GM12892 (cell line): Measurements from ENCODE around the gene NCAM2.

Source experiments
- DNase-seq: peaks from one replicate; pipeline ENCODE4 v3.0.0; 2011; ENCODE audit not compliant: insufficient read length
- FAIRE-seq: peaks from 2 replicates; lab custom pipeline; 2011; peaks lifted over from hg19 to GRCh38; lab: Jason Lieb, UNC
- POLR2A ChIP-seq: IDR thresholded peaks from 2 replicates; pipeline ENCODE4 v1.6.1; 2011; ENCODE audit warnings: low read depth, low read length, control low read depth
- POLR2AphosphoS5 ChIP-seq: IDR thresholded peaks from 2 replicates; pipeline ENCODE4 v1.6.1; 2011; ENCODE audit warnings: low read depth, low read length, control low read depth
- TAF1 ChIP-seq: IDR thresholded peaks from 2 replicates; pipeline ENCODE4 v1.6.1; 2011; ENCODE audit warnings: low read depth, mild to moderate bottlenecking, control low read depth, low read length, borderline replicate concordance

NCAM2 gene

GRCh38 chr21:21238629-21239400 lies 240.6 kb downstream of the NCAM2 start:
- FAIRE-seq: no peak
- DNase-seq: no peak

DNA sequence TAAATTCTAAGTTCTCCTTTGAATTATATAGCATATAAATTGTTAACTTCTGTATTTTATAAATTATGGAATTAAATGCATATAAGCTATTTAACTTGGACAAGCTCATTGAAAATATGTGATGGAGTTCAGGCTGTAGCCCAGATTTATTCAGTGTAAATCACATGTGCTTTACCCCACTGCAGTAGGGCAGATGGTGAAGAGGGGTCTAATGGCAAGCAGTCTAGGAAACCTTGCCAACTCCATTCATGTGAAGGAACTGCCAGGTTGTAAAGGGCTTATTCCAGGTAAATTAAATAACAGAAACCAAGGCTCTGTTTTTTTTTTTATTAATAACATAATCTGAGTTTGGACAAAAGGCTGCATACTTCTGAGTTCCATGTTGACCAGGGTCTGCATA lies 243.2 kb downstream of the NCAM2 start:
- TF ChIP-seq TAF1 (no peak), POLR2AphosphoS5 (no peak), POLR2A (no peak)
- FAIRE-seq (no peak), DNase-seq (no peak)

More at GRCh38 chr21:21238629-21239400, 240.6 kb downstream of the NCAM2 start:
- TF ChIP-seq POLR2A (no peak), POLR2AphosphoS5 (no peak), TAF1 (no peak)

- no peak for DNase-seq
- TF ChIP-seq TAF1 (no peak), POLR2A (no peak)
- FAIRE-seq: no peak
These were observed 247.8 kb downstream of the NCAM2 start for GRCh38 chr21:21246007-21246406.

GRCh38 chr21:21247424-21247823 lies 249.2 kb downstream of the NCAM2 start:
- FAIRE-seq: no peak
- no peak for DNase-seq
- TF ChIP-seq TAF1 (no peak), POLR2AphosphoS5 (no peak), POLR2A (no peak)

GRCh38 chr21:21262048-21262447 lies 263.8 kb downstream of the NCAM2 start:
- no peak for TF ChIP-seq POLR2AphosphoS5
- TF ChIP-seq POLR2A: no peak
- no peak for TF ChIP-seq TAF1
- no peak for DNase-seq
- FAIRE-seq: no peak

- FAIRE-seq: no peak
- no peak for DNase-seq
- TF ChIP-seq POLR2A (no peak), TAF1 (no peak), POLR2AphosphoS5 (no peak)
These were observed 269.9 kb downstream of the NCAM2 start for GRCh38 chr21:21268061-21268471.

- TF ChIP-seq TAF1 (no peak), POLR2A (no peak), POLR2AphosphoS5 (no peak)
- DNase-seq (no peak), FAIRE-seq (no peak)
These were observed 270.7 kb downstream of the NCAM2 start for GRCh38 chr21:21268885-21269284.

- no peak for TF ChIP-seq TAF1
- no peak for TF ChIP-seq POLR2AphosphoS5
- FAIRE-seq (no peak), DNase-seq (no peak)
These were observed 281.1 kb downstream of the NCAM2 start for GRCh38 chr21:21279193-21279901.

GRCh38 chr21:21283810-21284209 lies 285.6 kb downstream of the NCAM2 start:
- DNase-seq: no peak
- no peak for FAIRE-seq
- TF ChIP-seq POLR2AphosphoS5 (no peak), POLR2A (no peak), TAF1 (no peak)

DNA sequence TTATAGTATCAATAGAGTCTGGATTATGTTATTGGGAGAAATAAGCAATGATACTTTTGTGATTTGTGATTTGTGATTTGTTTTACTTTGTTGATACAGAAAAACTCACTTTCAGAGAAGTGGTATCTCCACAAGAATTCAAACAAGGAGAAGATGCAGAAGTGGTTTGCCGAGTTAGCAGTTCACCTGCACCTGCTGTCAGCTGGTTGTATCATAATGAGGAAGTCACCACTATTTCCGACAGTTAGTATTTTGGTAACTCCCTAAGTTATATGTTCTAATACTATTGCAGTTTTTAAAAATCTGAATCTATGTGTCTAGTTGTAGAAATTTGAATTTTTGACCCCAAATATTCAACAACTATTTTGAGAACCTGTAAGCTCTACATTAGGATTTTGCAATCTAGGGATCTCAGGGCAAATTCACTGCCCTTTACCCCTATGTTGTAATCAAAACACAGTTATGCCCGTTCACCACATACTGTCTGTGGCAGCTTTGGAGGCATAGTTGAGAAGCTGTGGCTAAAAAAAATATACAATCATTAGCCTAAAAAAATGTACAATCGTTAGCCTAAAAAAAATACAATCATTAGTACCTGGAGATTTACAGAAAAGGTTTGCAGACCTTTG lies 288.1 kb downstream of the NCAM2 start:
- TF ChIP-seq POLR2A (no peak), POLR2AphosphoS5 (no peak), TAF1 (no peak)
- DNase-seq (no peak), FAIRE-seq (no peak)

GRCh38 chr21:21290751-21291150 lies 292.5 kb downstream of the NCAM2 start:
- TF ChIP-seq POLR2AphosphoS5: no peak
- no peak for TF ChIP-seq TAF1
- TF ChIP-seq POLR2A: no peak
- no peak for FAIRE-seq
- no peak for DNase-seq

- FAIRE-seq (no peak), DNase-seq (no peak)
- TF ChIP-seq TAF1: no peak
- no peak for TF ChIP-seq POLR2AphosphoS5
These were observed 293.8 kb downstream of the NCAM2 start for GRCh38 chr21:21291883-21292569.
